HG03175 (cell line): ENCODE results near the gene SLC25A28.

Experiments used
- ATAC-seq: cut with Tn5 transposase; IDR thresholded peaks from one replicate; pipeline ENCODE4 v1.9.1; 2021; ENCODE audit warnings: mild to moderate bottlenecking, moderate library complexity; ENCODE audit not compliant: unreplicated experiment

Gene SLC25A28

DNA sequence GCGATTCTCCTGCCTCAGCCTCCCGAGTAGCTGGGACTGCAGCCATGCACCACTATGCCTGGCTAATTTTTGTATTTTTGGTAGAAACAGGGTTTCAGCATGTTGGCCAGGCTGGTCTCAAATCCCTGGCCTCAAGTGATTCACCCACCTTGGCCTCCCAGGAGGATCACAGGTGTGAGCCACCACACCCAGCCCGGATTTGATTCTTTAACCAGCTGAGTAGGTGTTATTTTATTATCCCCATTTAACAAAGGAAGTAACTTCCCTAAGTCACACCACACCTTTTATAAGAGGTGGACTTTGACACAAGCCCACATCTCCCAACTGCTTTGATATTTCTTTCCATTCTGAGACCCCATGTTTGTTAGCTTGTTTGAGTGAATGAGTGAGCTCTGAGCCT is 25.0 kb downstream of the SLC25A28 start:
- ATAC-seq = no peak

DNA sequence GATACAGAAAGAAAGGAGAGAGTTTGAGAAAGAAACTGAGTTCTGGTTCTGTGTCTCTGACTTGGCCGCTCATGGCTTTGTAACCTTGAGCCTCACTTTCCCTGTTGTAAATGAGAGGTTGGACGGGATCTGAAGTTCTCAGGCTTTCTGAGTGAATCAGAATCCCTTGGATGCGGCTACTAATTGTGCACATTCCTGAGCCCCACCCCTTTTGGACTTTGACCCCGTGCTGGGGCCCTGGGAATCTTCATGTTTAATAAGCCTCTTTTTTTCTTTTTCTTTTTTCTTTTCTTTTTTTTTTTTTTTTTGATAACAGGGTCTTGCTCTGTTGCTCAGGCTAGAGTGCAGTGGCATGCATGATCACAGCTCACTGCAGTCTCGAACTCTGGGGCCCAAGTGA is 26.9 kb downstream of the SLC25A28 start:
- ATAC-seq = no peak

DNA sequence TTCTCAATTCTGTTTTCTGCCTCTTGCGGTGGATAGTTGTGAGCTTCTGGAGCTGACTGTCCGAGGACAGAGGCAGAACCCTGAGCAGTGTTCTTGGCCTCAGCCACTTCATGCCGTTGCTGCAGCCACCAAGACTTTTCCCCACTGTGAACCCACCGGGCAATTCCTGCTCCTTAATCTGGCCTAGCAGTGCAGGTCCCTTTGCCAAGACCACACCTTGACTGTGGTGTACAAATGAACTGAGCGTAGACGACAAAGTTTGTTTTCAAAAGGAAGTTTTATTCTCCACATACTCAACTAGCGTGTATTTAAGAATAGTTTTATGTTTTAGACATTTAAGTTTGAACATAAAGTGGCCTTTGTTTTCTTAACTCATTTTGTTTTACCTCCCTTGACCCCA is 29.4 kb downstream of the SLC25A28 start:
- ATAC-seq = no peak

DNA sequence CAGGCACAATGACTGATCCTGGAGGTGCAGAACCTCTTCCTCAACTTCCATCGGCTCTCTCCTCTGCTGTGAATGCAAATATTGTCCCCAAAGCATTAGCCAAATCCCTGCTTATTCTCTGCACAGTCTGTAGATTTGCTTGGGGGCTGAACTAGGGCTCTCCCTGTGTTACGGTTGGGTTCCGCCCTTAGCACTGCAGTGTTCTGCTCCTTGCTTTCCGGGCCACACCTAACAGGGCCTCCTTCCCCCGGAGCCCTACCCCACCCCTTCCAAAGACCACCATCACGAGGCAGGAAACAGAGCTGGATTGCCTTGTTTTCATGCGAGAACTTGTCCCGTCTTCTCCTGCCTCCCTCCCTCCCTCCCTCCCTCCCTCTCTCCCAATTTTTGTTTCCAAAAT is 36.6 kb downstream of the SLC25A28 start:
- no peak for ATAC-seq

DNA sequence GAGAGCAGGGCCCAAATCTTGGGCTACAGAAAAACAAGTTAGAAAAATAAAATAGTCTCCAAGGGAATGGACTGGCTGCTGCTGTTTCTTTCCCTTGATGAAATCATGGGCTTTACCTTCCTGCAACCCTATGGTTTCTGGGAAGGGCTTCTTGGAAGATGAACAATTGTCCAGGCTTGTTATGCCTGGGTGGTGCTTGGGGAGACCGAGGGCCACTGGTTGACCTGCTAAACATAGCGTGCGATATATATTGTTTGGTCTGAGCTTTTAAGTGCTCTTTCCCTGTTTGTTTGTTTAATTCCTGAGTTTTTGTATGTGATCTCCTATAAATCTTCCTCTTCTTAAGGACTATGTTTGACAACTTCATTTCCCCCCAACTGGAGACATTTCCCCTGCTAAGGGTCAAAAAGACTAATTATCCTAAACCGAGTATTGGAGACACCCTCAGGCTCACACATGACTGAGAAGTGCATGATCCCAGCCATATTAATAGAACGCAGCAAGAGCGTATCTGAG is 37.9 kb downstream of the SLC25A28 start:
- no peak for ATAC-seq

DNA sequence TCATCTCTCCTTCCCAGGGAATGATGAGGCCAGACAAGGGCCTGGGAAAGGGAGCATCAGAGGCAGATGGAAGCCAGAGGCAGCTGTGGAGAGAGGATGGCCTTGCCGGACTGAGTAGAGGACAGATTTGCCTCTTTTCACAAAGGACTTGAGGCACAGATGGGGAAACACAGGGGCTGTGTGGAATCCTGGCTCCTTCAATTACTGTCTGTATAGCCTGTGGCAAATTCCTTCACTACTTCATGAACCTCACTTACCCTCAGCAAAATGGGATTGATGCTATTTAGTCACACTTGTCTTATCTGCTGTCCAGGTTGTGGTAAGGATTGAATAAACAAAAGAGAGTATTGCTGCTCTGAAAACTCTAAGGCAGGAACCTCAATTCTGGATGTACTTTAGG is 40.3 kb downstream of the SLC25A28 start:
- no peak for ATAC-seq

DNA sequence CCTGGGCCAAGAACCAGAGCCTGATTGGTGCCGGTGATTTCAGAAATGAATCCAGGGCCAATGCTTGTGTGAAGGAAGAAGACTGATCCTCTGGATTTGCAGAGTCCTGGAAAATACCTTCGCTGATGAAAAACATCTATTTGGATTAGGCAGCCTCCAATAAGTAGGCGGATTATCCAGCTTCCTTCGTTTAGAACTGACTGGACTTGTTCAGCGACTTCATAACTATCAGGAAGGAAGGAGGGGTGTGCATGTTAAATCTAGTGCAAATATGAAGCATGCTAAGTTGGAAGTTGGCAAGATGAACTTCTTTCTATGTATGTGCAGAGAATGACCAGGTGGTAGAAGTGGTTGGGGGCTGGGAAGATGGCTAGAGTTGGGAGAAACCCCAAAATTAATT is 46.4 kb downstream of the SLC25A28 start:
- no peak for ATAC-seq

DNA sequence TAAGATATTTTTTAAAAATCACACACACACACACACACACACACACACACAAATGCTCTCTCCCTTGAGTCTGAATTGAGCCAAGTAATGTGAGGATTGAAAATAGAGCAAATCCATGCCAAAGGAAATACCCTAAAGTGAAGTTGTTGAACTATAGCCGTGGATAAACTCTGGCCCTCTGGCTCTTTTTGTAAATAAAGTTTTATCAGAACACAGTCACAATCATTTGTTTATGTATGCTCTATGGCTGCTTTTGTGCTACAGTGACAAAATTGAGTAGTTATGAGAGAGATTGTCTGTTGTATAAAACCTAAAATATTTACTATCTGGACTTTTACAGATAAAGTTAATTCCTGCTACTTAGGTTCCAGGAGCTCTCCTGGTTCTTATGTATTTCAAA is 48.4 kb downstream of the SLC25A28 start:
- ATAC-seq = no peak

DNA sequence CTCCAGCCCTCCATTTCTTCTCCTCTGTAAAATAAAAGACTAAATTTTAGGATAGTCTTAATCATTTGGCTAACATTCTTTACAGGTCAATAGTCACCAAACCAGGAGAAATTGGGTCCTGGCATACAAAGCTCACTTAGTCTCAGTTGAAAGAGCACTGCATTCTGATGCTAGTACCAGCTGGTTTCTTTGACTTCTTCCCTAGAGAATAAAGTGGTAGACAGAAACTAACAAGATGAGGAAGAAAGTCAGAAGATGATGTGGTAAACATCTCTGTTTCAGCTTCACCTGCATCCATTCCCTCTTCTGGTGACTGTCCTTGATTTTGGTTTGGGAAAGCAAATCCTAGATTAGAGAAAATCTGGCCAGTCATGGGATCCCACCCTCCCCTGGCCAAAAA is 50.3 kb downstream of the SLC25A28 start:
- ATAC-seq = no peak

DNA sequence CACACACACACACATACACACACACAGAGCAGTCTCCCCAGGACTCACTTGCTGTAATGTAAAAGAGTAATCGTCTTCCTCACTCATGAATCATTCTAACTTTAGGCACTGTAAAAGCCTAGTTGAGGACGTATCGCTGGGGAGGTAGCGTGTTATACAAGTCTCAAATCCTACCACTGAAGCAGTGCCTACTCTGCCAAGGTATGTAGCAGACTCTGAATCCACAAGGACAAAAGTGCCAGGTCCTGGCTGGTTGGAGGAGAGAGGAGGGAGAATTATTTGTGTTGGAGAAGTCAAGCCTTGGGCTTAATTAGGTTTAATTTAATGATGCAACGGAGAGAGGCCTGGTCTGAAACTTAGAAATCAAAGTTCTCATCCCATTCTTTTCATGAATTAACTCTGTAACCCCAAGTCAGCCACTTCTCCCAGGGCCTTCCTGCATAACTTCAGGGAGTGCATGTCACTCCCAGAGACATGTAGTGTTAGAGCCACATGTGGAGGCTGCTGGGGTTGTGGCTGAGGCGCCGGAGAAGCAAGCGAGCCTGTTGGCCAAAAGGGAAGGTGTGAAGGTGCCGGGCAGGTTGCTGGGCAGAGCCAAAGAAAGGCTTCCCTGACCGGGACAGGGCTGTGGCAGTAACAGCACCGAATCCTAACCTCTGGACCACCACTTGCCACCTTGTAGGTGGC is 50.8 kb downstream of the SLC25A28 start:
- ATAC-seq = no peak

DNA sequence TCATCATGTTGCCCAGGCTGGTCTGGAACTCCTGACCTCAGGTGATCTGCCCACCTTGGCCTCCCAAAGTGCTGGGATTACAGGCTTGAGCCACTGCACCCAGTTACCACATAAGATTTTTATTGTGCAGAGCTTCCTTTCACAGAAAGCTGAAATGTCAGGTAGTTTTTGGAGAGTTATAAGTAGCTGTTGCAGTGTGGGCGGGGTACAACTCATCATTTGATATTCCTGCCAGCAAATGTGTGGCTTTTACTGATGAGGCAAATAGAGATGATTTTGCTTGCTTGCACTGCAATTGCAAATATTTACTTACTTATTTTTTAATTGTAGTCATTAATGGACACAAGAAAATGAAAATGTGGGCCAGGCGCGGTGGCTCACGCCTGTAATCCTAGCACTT is 55.1 kb downstream of the SLC25A28 start:
- no peak for ATAC-seq

DNA sequence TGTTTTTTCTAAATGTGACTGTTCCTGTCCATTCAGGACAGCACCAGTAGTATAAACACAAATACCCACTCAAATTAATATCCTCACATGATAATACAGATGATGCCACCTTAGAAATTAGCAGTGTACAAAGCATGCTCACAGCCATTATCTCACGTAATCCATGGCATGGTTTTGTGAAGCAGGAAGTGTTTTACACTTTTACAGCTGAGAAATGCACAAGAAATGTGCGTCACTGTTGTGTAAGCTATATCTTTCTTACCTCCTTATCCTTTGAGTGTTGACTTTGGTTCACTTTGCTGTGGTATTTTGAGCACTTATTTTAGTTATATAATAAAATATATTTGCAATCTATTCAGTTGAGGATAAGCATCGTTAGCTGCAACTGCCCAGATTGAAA is 55.9 kb downstream of the SLC25A28 start:
- ATAC-seq = no peak

DNA sequence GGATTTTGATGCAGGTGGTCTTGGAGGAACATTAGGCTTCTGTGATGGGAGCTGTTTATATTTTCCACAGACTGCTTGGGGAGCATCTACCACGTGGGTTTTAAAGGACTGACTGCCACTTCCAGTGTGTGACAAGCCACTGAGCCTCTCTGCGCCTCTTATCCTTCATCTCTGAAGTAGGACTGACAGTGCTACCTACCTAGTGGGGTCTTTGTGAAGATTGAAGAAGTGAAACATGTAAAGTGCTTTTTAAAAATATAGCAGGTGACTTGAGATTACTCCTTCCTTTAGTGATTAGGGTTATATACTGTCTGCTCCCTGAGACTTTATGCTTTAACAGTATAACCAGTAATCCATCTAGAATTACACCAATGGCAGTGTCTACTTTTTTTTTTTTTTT is 57.6 kb downstream of the SLC25A28 start:
- ATAC-seq = no peak
